ENCODE results near the gene TXNRD3. TPM values are rescaled to one million over a fixed set of nuclear protein-coding genes. Genes with fewer than 3 reads are reported as not detected.

TXNRD3 gene
- total and polyA plus RNA-seq, 8 donors, result 9.6 to 25.6 (median 19.6) TPM

- Histone ChIP-seq H3K9me3 (peaks cover 0 to 11% of the 10 kb centered on the region in 2 donors), H3K4me3 (no peak within 1 kb of the TSS), H3K27ac (no peak within 1 kb of the TSS), H3K4me1 (no peaks in the 10 kb centered on the region), H3K27me3 (no peaks in the 10 kb centered on the region), H3K36me3 (no peaks in the 10 kb centered on the region)
- TF ChIP-seq CTCF (IDR thresholded peaks at IDR 0.05), result no peak
- intact Hi-C loops (cut with DNase I), result no loop called here
- ATAC-seq (no peak), DNase-seq (peak in 1 of 4 donors; percentile 22)
These were observed 96.4 kb downstream of the TXNRD3 start, which contains the start of gene C3orf22 for GRCh38 chr3:126558336-126559071. Gene C3orf22, minus strand, starts transcription at chr3:126558932. Its CDS starts 5,542 bp downstream, at chr3:126553390.

- DNase-seq (peak in 1 of 4 donors; percentile 26), ATAC-seq (no peak)
- no peak for TF ChIP-seq CTCF (IDR thresholded peaks at IDR 0.05)
- Histone ChIP-seq H3K4me3 (no peak overlapping the region), H3K36me3 (no peaks in the 10 kb centered on the region), H3K9me3 (peaks cover 0 to 7% of the 10 kb centered on the region in 2 donors), H3K27me3 (no peaks in the 10 kb centered on the region), H3K4me1 (no peaks in the 10 kb centered on the region), H3K27ac (no peak overlapping the region)
- intact Hi-C loops (cut with DNase I), result no loop called here
These were observed 97.2 kb downstream of the TXNRD3 start for GRCh38 chr3:126557761-126558160.

GRCh38 chr3:126557415-126557745, 97.5 kb downstream of the TXNRD3 start:
- no peak for TF ChIP-seq CTCF (IDR thresholded peaks at IDR 0.05)
- no peak for ATAC-seq

More at GRCh38 chr3:126557415-126557745, 97.5 kb downstream of the TXNRD3 start:
- H3K9me3 ChIP-seq, result peaks cover 0 to 5% of the 10 kb centered on the region in 2 donors
- H3K36me3 ChIP-seq, result no peaks in the 10 kb centered on the region
- H3K27me3 ChIP-seq, result no peaks in the 10 kb centered on the region
- H3K27ac ChIP-seq, result no peak overlapping the region
- no peaks in the 10 kb centered on the region for H3K4me1 ChIP-seq
- intact Hi-C loops (cut with DNase I), result no loop called here
- H3K4me3 ChIP-seq, result no peak overlapping the region
- no peak for DNase-seq

Other genes with a start within 250 kb of the TXNRD3 start
- 10 to 100 TPM; 30.1 to 36.2 TPM for gene ZXDC, start 179.2 kb downstream of the TXNRD3 start, total RNA-seq
- gene ZXDC, start 179.2 kb downstream of the TXNRD3 start, polyA plus RNA-seq (ENCODE audit: insufficient read length in 6 of 6), result 10 to 100 TPM; 31.7 to 40.8 (median 35.8) TPM
- not detected for gene UROC1, start 137.4 kb downstream of the TXNRD3 start, total RNA-seq
- gene UROC1, start 137.4 kb downstream of the TXNRD3 start, polyA plus RNA-seq (ENCODE audit: insufficient read length in 6 of 6), result under 1 TPM in 5 of 6 donors, not detected in 1; 0.08 to 0.24 (median 0.13) TPM
- gene CHST13, start 131.0 kb downstream of the TXNRD3 start, total RNA-seq, result 1 to 10 TPM in 1 of 2 donors, under 1 TPM in 1; 0.61 to 3.0 TPM
- under 1 TPM; 0.11 to 0.29 (median 0.22) TPM for gene CHST13, start 131.0 kb downstream of the TXNRD3 start, polyA plus RNA-seq (ENCODE audit: insufficient read length in 6 of 6)
- not detected for gene C3orf22, start 96.2 kb downstream of the TXNRD3 start, total RNA-seq
- under 1 TPM in 5 of 6 donors, not detected in 1; 0.10 to 0.25 (median 0.12) TPM for gene C3orf22, start 96.2 kb downstream of the TXNRD3 start, polyA plus RNA-seq (ENCODE audit: insufficient read length in 6 of 6)
- gene CHCHD6, start 49.1 kb upstream of the TXNRD3 start, total RNA-seq, result 10 to 100 TPM; 11.8 to 11.9 TPM
- gene CHCHD6, start 49.1 kb upstream of the TXNRD3 start, polyA plus RNA-seq (ENCODE audit: insufficient read length in 6 of 6), result 10 to 100 TPM; 17.6 to 21.1 (median 18.4) TPM

All from left lung (tissue), 10 donors.